Natural killer cell (primary cell): ENCODE data around the gene ZSCAN2. TPM values are rescaled to one million over a fixed set of nuclear protein-coding genes. Genes with fewer than 3 reads are reported as not detected.

Source experiments
- ATAC-seq, 3 donors: fragments of 150-1000 bp in 2 of 3; fragments of 200-7000 bp in 1 of 3; cut with Tn5 transposase; 1 replicate in 1 of 3; 2 replicates in 2 of 3; pipeline ENCODE4 v1.10.0; 2021; ENCODE audit warnings: mild to moderate bottlenecking in 2 of 3, moderate library complexity in 2 of 3
- DNase-seq, 2 donors: peaks; one replicate each; pipeline versions ENCODE4 v3.0.0 to v3.0.0-alpha.2; 2013 to 2021; ENCODE audit warnings: mixed read lengths in 1 of 2
- H3K27ac ChIP-seq: one replicate; pipeline ENCODE4 v1.5.1; 2013; ENCODE audit warnings: mild to moderate bottlenecking, low read length
- H3K27me3 ChIP-seq: one replicate; pipeline ENCODE4 v1.6.1; 2013; ENCODE audit warnings: low read length; ENCODE audit not compliant: control insufficient read depth, insufficient read depth
- H3K36me3 ChIP-seq: one replicate; pipeline ENCODE4 v1.6.1; 2013; ENCODE audit warnings: low read length; ENCODE audit not compliant: control insufficient read depth, insufficient read depth
- H3K4me1 ChIP-seq: one replicate; pipeline ENCODE4 v1.6.1; 2013; ENCODE audit warnings: low read length; ENCODE audit not compliant: control insufficient read depth, insufficient read depth
- H3K4me3 ChIP-seq: one replicate; pipeline ENCODE4 v1.5.1; 2013; ENCODE audit warnings: low read length
- H3K9me3 ChIP-seq: one replicate; pipeline ENCODE4 v1.6.1; 2013; ENCODE audit warnings: low read length; ENCODE audit not compliant: control insufficient read depth, insufficient read depth
- H3K27ac Mint-ChIP-seq, 2 donors: one replicate each; pipeline ENCODE4 v1.8.0; 2022; ENCODE audit warnings: mild to moderate bottlenecking in 2 of 2, mixed read lengths in 2 of 2, moderate library complexity in 1 of 2
- H3K27me3 Mint-ChIP-seq, 2 donors: one replicate each; pipeline ENCODE4 v1.8.0; 2022; ENCODE audit warnings: low read depth in 2 of 2, mixed read lengths in 2 of 2
- H3K36me3 Mint-ChIP-seq: one replicate; pipeline ENCODE4 v1.8.0; 2022; ENCODE audit warnings: mixed read lengths
- H3K4me1 Mint-ChIP-seq, 2 donors: one replicate each; pipeline ENCODE4 v1.8.0; 2022; ENCODE audit warnings: mixed read lengths in 2 of 2
- H3K4me3 Mint-ChIP-seq: one replicate; pipeline ENCODE4 v1.8.0; 2022; ENCODE audit warnings: mild to moderate bottlenecking, moderate library complexity, mixed read lengths
- H3K9me3 Mint-ChIP-seq, 2 donors: one replicate each; pipeline ENCODE4 v1.8.0; 2022; ENCODE audit warnings: mixed read lengths in 2 of 2
- WGBS: methylation state at CpG from one replicate; pipeline ENCODE4 v1.1.7; 2013; ENCODE audit warnings: missing lambda C conversion rate; ENCODE audit not compliant: insufficient coverage; 5-methylcytosine and 5-hydroxymethylcytosine counted together
- intact Hi-C: fragments of 100-400 bp; cut with micrococcal nuclease; formaldehyde crosslinking; loops from one replicate; pipeline ENCODE4 v1.14.2; 2022
- total RNA-seq, 4 donors: library from RNA; stranded (reverse); fragments of 120-200 nt in 1 of 4; gene quantifications; one replicate each; pipeline versions ENCODE4 v1.2.3 to v1.2.4, GENCODE V29; 2013 to 2022
- TF ChIP-seq, protein P1 (sequence below): fragments of 200-600 bp; IDR thresholded peaks from one replicate; pipeline ENCODE4 v1.8.0; 2022; ENCODE audit warnings: antibody characterized with exemption

Gene ZSCAN2
- total RNA-seq, 3 donors from 2014 or later (not counting 1 experiment from before 2014, with no cell fraction given) = 5.0 to 8.3 (median 5.5) TPM

DNA sequence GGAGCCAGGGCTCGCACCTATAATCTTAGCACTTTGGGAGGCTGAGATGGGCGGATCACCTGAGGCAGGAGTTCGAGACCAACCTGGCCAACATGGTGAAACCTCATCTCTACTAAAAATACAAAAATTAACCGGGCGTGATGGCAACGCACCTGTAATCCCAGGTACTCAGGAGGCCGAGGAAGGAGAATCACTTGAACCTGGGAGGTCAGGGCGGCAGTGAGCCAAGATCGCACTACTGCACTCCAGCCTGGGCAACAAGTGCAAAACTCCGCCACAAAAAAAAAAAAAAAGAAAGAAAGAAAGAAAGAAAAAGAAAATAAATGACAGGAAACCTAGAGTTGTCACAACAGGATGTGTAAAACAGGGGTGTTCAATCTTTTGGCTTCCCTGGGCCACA is 60.2 kb downstream of the ZSCAN2 start:
- Mint-ChIP-seq H3K4me1 (peaks cover 21 to 32% of the 10 kb centered on the region in 2 donors), H3K4me3 (no peak overlapping the region), H3K27me3 (no peaks in the 10 kb centered on the region), H3K36me3 (no peaks in the 10 kb centered on the region), H3K27ac (peak overlapping the region in 1 of 2 donors; percentile 41), H3K9me3 (no peaks in the 10 kb centered on the region)
- Histone ChIP-seq H3K36me3 (peaks cover 7% of the 10 kb centered on the region), H3K4me1 (peaks cover 16% of the 10 kb centered on the region), H3K27me3 (no peaks in the 10 kb centered on the region), H3K27ac (no peak overlapping the region), H3K9me3 (no peaks in the 10 kb centered on the region), H3K4me3 (no peak overlapping the region)
- no peak for ATAC-seq
- 97% methylated on average over 10 of the region's 10 CpGs for WGBS
- TF ChIP-seq, protein P1, sequence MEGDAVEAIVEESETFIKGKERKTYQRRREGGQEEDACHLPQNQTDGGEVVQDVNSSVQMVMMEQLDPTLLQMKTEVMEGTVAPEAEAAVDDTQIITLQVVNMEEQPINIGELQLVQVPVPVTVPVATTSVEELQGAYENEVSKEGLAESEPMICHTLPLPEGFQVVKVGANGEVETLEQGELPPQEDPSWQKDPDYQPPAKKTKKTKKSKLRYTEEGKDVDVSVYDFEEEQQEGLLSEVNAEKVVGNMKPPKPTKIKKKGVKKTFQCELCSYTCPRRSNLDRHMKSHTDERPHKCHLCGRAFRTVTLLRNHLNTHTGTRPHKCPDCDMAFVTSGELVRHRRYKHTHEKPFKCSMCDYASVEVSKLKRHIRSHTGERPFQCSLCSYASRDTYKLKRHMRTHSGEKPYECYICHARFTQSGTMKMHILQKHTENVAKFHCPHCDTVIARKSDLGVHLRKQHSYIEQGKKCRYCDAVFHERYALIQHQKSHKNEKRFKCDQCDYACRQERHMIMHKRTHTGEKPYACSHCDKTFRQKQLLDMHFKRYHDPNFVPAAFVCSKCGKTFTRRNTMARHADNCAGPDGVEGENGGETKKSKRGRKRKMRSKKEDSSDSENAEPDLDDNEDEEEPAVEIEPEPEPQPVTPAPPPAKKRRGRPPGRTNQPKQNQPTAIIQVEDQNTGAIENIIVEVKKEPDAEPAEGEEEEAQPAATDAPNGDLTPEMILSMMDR = no peak
- intact Hi-C loops = no loop called here
- no peak for DNase-seq

DNA sequence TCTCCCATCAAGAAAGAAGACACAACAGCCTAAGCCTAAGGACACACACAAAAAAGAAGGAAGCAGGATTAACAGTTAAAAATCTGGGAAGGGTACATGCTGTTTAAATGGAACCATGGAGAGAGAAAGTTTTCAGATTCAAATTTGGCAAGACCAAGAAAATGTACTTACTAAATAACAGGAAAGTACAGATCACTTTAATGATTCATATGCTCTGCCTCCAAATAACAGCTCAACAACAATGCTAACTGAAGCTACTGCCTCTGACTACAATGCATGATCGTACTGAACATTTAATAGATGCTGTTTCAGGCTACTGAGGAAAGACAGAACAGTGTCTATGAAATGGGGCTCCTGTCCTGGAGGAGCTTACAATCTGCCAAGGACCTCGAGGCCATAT is 65.6 kb downstream of the ZSCAN2 start:
- H3K36me3 ChIP-seq = peaks cover 29% of the 10 kb centered on the region
- no peaks in the 10 kb centered on the region for H3K27me3 ChIP-seq
- H3K9me3 ChIP-seq = no peaks in the 10 kb centered on the region
- H3K36me3 Mint-ChIP-seq = no peaks in the 10 kb centered on the region
- no peaks in the 10 kb centered on the region for H3K4me1 Mint-ChIP-seq
- H3K4me1 ChIP-seq = no peaks in the 10 kb centered on the region
- peak overlapping the region in 1 of 2 donors; percentile 1 for H3K27ac Mint-ChIP-seq
- DNase-seq (no peak), ATAC-seq (no peak)
- no peak overlapping the region for H3K4me3 Mint-ChIP-seq
- no peak overlapping the region for H3K4me3 ChIP-seq
- H3K27ac ChIP-seq = no peak overlapping the region
- no peaks in the 10 kb centered on the region for H3K27me3 Mint-ChIP-seq
- WGBS = 87% methylated on average over 2 of the region's 2 CpGs
- intact Hi-C loops = no loop called here
- H3K9me3 Mint-ChIP-seq = no peaks in the 10 kb centered on the region
- TF ChIP-seq, protein P1 = no peak

DNA sequence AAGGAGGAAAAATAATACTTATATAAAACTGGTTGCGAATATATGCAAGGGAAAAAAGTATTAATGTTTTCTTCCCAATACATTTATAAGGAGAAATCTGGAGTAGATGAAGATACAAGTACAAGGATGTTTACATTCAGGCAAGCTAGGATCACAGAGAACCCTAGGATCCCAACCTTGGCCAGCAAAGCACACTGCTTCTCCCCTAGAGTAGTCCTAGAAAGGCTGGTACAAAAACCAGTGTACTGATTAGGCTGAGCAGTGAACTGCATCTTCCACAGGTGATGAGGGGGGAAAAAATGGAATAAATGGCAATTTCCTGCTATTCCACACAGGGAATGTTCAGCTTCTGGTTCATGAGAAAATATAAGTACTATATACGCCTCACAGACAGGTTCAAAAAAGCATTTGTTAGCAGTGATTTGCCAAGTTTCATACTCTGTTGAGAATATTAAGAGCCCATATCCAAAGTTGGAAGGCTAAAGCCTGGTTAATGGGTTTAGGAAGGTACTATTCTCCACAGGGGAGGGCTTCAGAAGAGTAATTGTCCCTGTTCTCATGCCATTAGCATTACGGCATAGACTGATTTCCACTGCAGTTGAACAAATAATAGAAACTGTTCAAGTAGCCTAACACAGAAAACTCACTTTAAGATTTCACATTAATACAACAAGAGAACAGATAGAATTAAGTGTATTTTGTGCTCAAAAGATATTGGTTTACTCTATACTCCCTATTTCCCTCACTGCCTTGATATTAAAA is 67.6 kb downstream of the ZSCAN2 start:
- Histone ChIP-seq H3K4me3 (no peak overlapping the region), H3K27me3 (no peaks in the 10 kb centered on the region), H3K4me1 (no peaks in the 10 kb centered on the region), H3K27ac (no peak overlapping the region), H3K36me3 (peaks cover 35% of the 10 kb centered on the region), H3K9me3 (no peaks in the 10 kb centered on the region)
- no peak overlapping the region for H3K27ac Mint-ChIP-seq
- ATAC-seq = no peak
- no peak overlapping the region for H3K4me3 Mint-ChIP-seq
- WGBS = 100% methylated on average over 1 of the region's 3 CpGs
- H3K4me1 Mint-ChIP-seq = no peaks in the 10 kb centered on the region
- DNase-seq = no peak
- TF ChIP-seq, protein P1 = no peak
- intact Hi-C loops = no loop called here
- H3K36me3 Mint-ChIP-seq = no peaks in the 10 kb centered on the region
- H3K27me3 Mint-ChIP-seq = no peaks in the 10 kb centered on the region
- H3K9me3 Mint-ChIP-seq = no peaks in the 10 kb centered on the region

DNA sequence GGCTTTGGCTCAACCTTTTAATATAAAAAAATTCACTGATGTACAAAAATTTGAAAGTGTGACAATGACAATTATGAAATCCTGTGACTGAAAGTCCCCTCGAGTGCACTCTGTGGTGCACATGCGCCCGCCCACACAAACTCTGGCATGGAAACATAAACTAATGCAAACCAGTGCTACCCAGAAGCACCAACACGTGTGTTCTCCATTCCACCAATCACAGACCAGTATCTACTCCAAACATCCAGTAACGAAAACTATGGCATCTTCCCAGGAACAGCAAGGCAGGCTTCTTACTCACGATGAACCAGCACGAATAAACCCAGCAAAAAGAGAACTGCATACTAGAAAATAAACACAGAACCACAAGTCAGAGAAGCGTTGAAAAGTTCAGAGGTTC is 68.9 kb downstream of the ZSCAN2 start:
- no peak overlapping the region for H3K4me3 ChIP-seq
- H3K27ac Mint-ChIP-seq = no peak overlapping the region
- no peak overlapping the region for H3K27ac ChIP-seq
- H3K27me3 ChIP-seq = no peaks in the 10 kb centered on the region
- H3K36me3 Mint-ChIP-seq = no peaks in the 10 kb centered on the region
- H3K9me3 Mint-ChIP-seq = no peaks in the 10 kb centered on the region
- no peaks in the 10 kb centered on the region for H3K4me1 ChIP-seq
- H3K4me1 Mint-ChIP-seq = no peaks in the 10 kb centered on the region
- H3K27me3 Mint-ChIP-seq = no peaks in the 10 kb centered on the region
- no peaks in the 10 kb centered on the region for H3K9me3 ChIP-seq
- TF ChIP-seq, protein P1 = no peak
- intact Hi-C loops = no loop called here
- H3K4me3 Mint-ChIP-seq = no peak overlapping the region
- DNase-seq (no peak), ATAC-seq (no peak)
- peaks cover 39% of the 10 kb centered on the region for H3K36me3 ChIP-seq
- WGBS = 91% methylated on average over 7 of the region's 8 CpGs
